GM12878 (cell line): ENCODE data around the gene THOC7. TPM values are rescaled to one million over a fixed set of nuclear protein-coding genes. Genes with fewer than 3 reads are reported as not detected.

Source experiments
- ATAC-seq: fragments of 200-7000 bp; cut with Tn5 transposase; 3 replicates; pipeline ENCODE4 v1.9.1; 2020; ENCODE audit warnings: mild to moderate bottlenecking, moderate library complexity
- BruUV-seq: library from RNA; stranded (reverse); fragments of 400-500 nt; replicated peaks from 2 replicates; lab custom pipeline; 2021; lab: Mats Ljungman, UMichigan
- CTCF ChIA-PET: fragments of 300-600 bp; sonication (Branson Sonifier 250); formaldehyde crosslinking; extraction: SDS; loops from one replicate; lab custom pipeline; 2021; ENCODE audit warnings: inconsistent platforms; lab: Yijun Ruan, JAX
- POLR2A ChIA-PET: fragments of 350-600 bp; formaldehyde crosslinking; extraction: SDS; loops from one replicate; lab custom pipeline; 2021; ENCODE audit warnings: inconsistent platforms; lab: Charles Lee
- RAD21 ChIA-PET: fragments of 300-600 bp; sonication (Branson Sonifier 250); formaldehyde crosslinking; loops from one replicate; lab custom pipeline; 2023; ENCODE audit warnings: antibody characterized with exemption; ENCODE audit not compliant: unreplicated experiment; lab: Charles Lee
- SMC1A ChIA-PET: fragments of 300-600 bp; sonication (Branson Sonifier 250); formaldehyde crosslinking; loops from one replicate; lab custom pipeline; 2023; ENCODE audit not compliant: unreplicated experiment, uncharacterized antibody; lab: Charles Lee
- DNase-seq: peaks from one replicate; pipeline ENCODE4 v3.0.0-alpha.2; 2011; ENCODE audit warnings: low read depth, low spot score
- FAIRE-seq: peaks from 3 replicates; lab custom pipeline; 2011; peaks lifted over from hg19 to GRCh38; lab: Jason Lieb, UNC
- H2AFZ ChIP-seq: 2 replicates; pipeline ENCODE4 v1.6.0; 2011; ENCODE audit warnings: low read depth, low read length, control low read depth; ENCODE audit not compliant: control insufficient read depth
- H3K27ac ChIP-seq: 2 replicates; pipeline ENCODE4 v1.5.1; 2011; ENCODE audit warnings: control low read depth; ENCODE audit not compliant: control insufficient read depth, insufficient read depth
- H3K27me3 ChIP-seq, 2 experiments: replicated peaks in 1 of 2; 2 replicates each; pipeline versions ENCODE4 v1.6.0 to v1.6.1; 2011; ENCODE audit warnings: low read length in 1 of 2; ENCODE audit not compliant: control insufficient read depth in 2 of 2, insufficient read depth in 2 of 2
- H3K36me3 ChIP-seq, 2 experiments: 2 replicates each; pipeline ENCODE4 v1.5.1; 2011; ENCODE audit warnings: low read length in 1 of 2; ENCODE audit not compliant: control insufficient read depth in 2 of 2, insufficient read depth in 2 of 2
- H3K4me1 ChIP-seq: 2 replicates; pipeline ENCODE4 v1.6.1; 2011; ENCODE audit warnings: mild to moderate bottlenecking, low read length, moderate library complexity, mixed read lengths; ENCODE audit not compliant: control insufficient read depth, insufficient read depth
- H3K4me2 ChIP-seq: 2 replicates; pipeline ENCODE4 v1.6.0; 2011; ENCODE audit warnings: control low read depth; ENCODE audit not compliant: control insufficient read depth, insufficient read depth
- H3K4me3 ChIP-seq: fragments of 200-600 bp; sonication (generic); 2 replicates; pipeline ENCODE4 v1.5.1; 2016
- H3K79me2 ChIP-seq: 2 replicates; pipeline ENCODE4 v1.6.0; 2011; ENCODE audit warnings: low read length; ENCODE audit not compliant: control insufficient read depth, insufficient read depth
- H3K9ac ChIP-seq: 2 replicates; pipeline ENCODE4 v1.8.0; 2011; ENCODE audit warnings: low read length, control low read depth, mixed read lengths; ENCODE audit not compliant: control insufficient read depth, insufficient read depth
- H3K9me3 ChIP-seq: replicated peaks from 3 replicates; pipeline ENCODE4 v1.5.1; 2011; ENCODE audit warnings: mild to moderate bottlenecking, low read length; ENCODE audit not compliant: control insufficient read depth, insufficient read depth
- H4K20me1 ChIP-seq: 2 replicates; pipeline ENCODE4 v1.6.0; 2011; ENCODE audit not compliant: control insufficient read depth, insufficient read depth
- ASH2L ChIP-seq: fragments of 300-600, 200-600 bp; sonication (generic); IDR thresholded peaks from 2 replicates; pipeline ENCODE4 v1.6.1; 2017; ENCODE audit warnings: low read depth, mild to moderate bottlenecking, borderline replicate concordance
- E2F8 ChIP-seq: fragments of 450-650 bp; IDR thresholded peaks from 2 replicates; pipeline ENCODE4 v1.6.1; 2018; ENCODE audit warnings: mild to moderate bottlenecking, low read depth, moderate library complexity; ENCODE audit not compliant: partially characterized antibody
- IKZF2 ChIP-seq, 2 experiments: fragments of 450-650 bp; IDR thresholded peaks; 2 replicates each; pipeline ENCODE4 v1.6.1; 2017; ENCODE audit warnings: mild to moderate bottlenecking in 2 of 2, moderate library complexity in 2 of 2
- NFYA ChIP-seq: IDR thresholded peaks from 2 replicates; pipeline ENCODE4 v1.6.1; 2011; ENCODE audit warnings: low read depth, mild to moderate bottlenecking, low read length, improper control_type of control experiment, borderline replicate concordance
- PAX5 ChIP-seq: IDR thresholded peaks from 2 replicates; pipeline ENCODE4 v1.6.1; 2011; ENCODE audit warnings: low read depth, low read length, borderline replicate concordance
- PKNOX1 ChIP-seq: fragments of 450-650 bp; IDR thresholded peaks from 2 replicates; pipeline ENCODE4 v1.6.1; 2016; ENCODE audit warnings: mild to moderate bottlenecking
- POLR2AphosphoS2 ChIP-seq: IDR thresholded peaks from 2 replicates; pipeline ENCODE4 v1.6.1; 2011; ENCODE audit warnings: low read depth, mild to moderate bottlenecking, low read length, improper control_type of control experiment, moderate library complexity
- ZNF687 ChIP-seq: fragments of 450-650 bp; IDR thresholded peaks from 2 replicates; pipeline ENCODE4 v1.6.1; 2017; ENCODE audit warnings: mild to moderate bottlenecking, moderate library complexity
- WGBS: methylation state at CpG from one replicate; pipeline ENCODE4 v1.1.6; 2016; ENCODE audit warnings: low lambda C conversion rate; ENCODE audit not compliant: insufficient replicate concordance, insufficient coverage; ENCODE audit errors: missing lambda C conversion rate; 5-methylcytosine and 5-hydroxymethylcytosine counted together
- in situ Hi-C: fragments of 300-500 bp; cut with MboI; formaldehyde crosslinking; loops from 9 replicates; pipeline ENCODE4 v1.14.3; 2018; ENCODE audit warnings: mixed read lengths
- intact Hi-C: fragments of 100-400 bp; cut with micrococcal nuclease; formaldehyde crosslinking; loops from one replicate; pipeline ENCODE4 v1.14.2; 2022; ENCODE audit not compliant: unreplicated experiment
- polyA plus RNA-seq, 11 experiments: library from polyadenylated mRNA; depleted of rRNA in 4 of 11; unstranded in 6 of 11; stranded (reverse) in 5 of 11; fragments of >200 nt; fragmentation: Nextera tagmentation in 4 of 11; fragmentation: Illumina TruSeq in 1 of 11; extraction: Ambion mirVana in 4 of 11; extraction: Trizol in 1 of 11; gene quantifications; 1 replicate in 1 of 11; 2 replicates in 10 of 11; pipeline versions ENCODE4 v1.2.1 to v1.2.3, GENCODE V29; 2011 to 2016; ENCODE audit warnings: inconsistent platforms in 2 of 11, missing spikeins in 2 of 11, low read depth in 1 of 11
- total RNA-seq, 4 experiments: library from RNA; depleted of rRNA in 3 of 4; stranded (reverse); fragments of >200 nt in 3 of 4; fragmentation: Illumina TruSeq in 1 of 4; extraction: Trizol in 1 of 4; gene quantifications; 2 replicates each; pipeline versions ENCODE4 v1.2.1 to v1.2.3, GENCODE V29; 2013 to 2021

Gene THOC7
- total and polyA plus RNA-seq, 10 of the 15 experiments (the other 5 are each of a cell fraction or from before 2014, with no cell fraction given), result 61.7 to 269 (median 138) TPM

DNA sequence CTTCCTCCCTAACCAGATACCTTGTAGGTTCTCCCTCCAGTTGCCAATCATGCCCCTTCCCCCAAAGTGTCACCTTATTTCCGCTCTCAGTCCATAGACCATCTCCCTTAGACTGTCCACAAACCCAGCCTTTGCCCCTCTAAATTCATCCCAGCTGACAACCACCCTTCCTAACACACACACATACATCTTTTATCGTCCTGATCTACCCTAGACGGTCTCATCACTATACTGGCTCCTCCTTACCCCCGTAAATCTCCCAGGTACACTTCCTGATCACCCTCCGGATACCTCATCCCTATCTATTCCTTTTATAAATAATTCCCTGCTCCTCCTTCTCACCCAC lies 828 bp downstream of the THOC7 start:
- no TSS peak for BruUV-seq
- Histone ChIP-seq H3K36me3 (no peaks in the 10 kb centered on the region), H3K4me1 (peaks cover 7% of the 10 kb centered on the region; the same call in 1 of the 2 replicates), H3K79me2 (peaks cover 73% of the 10 kb centered on the region), H3K27ac (peak overlapping the region; percentile 94), H2AFZ (peak overlapping the region; percentile 84), H3K9me3 (no peaks in the 10 kb centered on the region), H3K9ac (peak overlapping the region; percentile 95), H3K4me3 (peak overlapping the region; percentile 100), H3K4me2 (peak overlapping the region; percentile 79), H4K20me1 (no peaks in the 10 kb centered on the region), H3K27me3 (no peaks in the 10 kb centered on the region)
- ChIA-PET SMC1A (interaction anchor here (0.6 kb wide), 1 partner anchor 853 kb away, joined by 3 read pairs; no protein-coding TSS in a partner anchor), CTCF (no interaction called here), RAD21 (no interaction called here), POLR2A (interaction anchor here (0.6 kb wide), 1 partner anchor 1847 kb away, joined by 3 read pairs; no protein-coding TSS in a partner anchor)
- peak; percentile 35 for ATAC-seq
- intact Hi-C loops, result no loop called here
- 0 out of 4 replicates have a peak, but pooled peaks of 1 of the 2 experiments have one; percentile 27 for TF ChIP-seq IKZF2 (IDR thresholded peaks at IDR 0.05)
- TF ChIP-seq ASH2L, result no peak
- TF ChIP-seq NFYA, result no peak
- TF ChIP-seq POLR2AphosphoS2, result no peak
- no peak for TF ChIP-seq ZNF687
- no peak for TF ChIP-seq PAX5
- no peak for TF ChIP-seq E2F8
- TF ChIP-seq PKNOX1, result peak; percentile 36; the same call in 1 of the 2 replicates
- WGBS, result 11% methylated on average over 5 of the region's 5 CpGs
- FAIRE-seq, result no peak
- in situ Hi-C loops, result no loop called here
- DNase-seq, result no peak
